Skeletal muscle satellite cell (primary cell): ENCODE data around the gene TTLL1.

ENCODE experiments used
- H3K27me3 ChIP-seq: 2 replicates; pipeline ENCODE4 v1.7.0; 2013; ENCODE audit warnings: low read length; ENCODE audit not compliant: control insufficient read depth, insufficient read depth
- H3K36me3 ChIP-seq: 2 replicates; pipeline ENCODE4 v1.7.0; 2013; ENCODE audit warnings: mild to moderate bottlenecking, control low read depth, low read length; ENCODE audit not compliant: insufficient read depth
- H3K4me1 ChIP-seq: 2 replicates; pipeline ENCODE4 v1.7.0; 2013; ENCODE audit warnings: low read length; ENCODE audit not compliant: control insufficient read depth, insufficient read depth
- H3K4me2 ChIP-seq: 2 replicates; pipeline ENCODE4 v1.7.0; 2013; ENCODE audit warnings: mild to moderate bottlenecking, low read length
- H3K4me3 ChIP-seq: 2 replicates; pipeline ENCODE4 v1.7.0; 2013; ENCODE audit warnings: low read length
- H3K9ac ChIP-seq: 2 replicates; pipeline ENCODE4 v1.7.0; 2013; ENCODE audit warnings: mild to moderate bottlenecking, low read depth, low read length, moderate library complexity
- H3K9me3 ChIP-seq: replicated peaks from 2 replicates; pipeline ENCODE4 v1.7.0; 2013; ENCODE audit warnings: mild to moderate bottlenecking, control low read depth, low read length

TTLL1 gene

GRCh38 chr22:43090130-43090789 is 1.1 kb upstream of the TTLL1 start:
- Histone ChIP-seq H3K4me3 (no peak overlapping the region), H3K4me1 (peaks cover 5% of the 10 kb centered on the region), H3K4me2 (no peak overlapping the region), H3K27me3 (no peaks in the 10 kb centered on the region), H3K36me3 (no peaks in the 10 kb centered on the region), H3K9me3 (no peaks in the 10 kb centered on the region), H3K9ac (no peak overlapping the region)

- H3K36me3 ChIP-seq, result no peaks in the 10 kb centered on the region
- H3K4me3 ChIP-seq, result peak overlapping the region; percentile 89
- no peaks in the 10 kb centered on the region for H3K9me3 ChIP-seq
- peaks cover 5% of the 10 kb centered on the region for H3K4me1 ChIP-seq
- no peaks in the 10 kb centered on the region for H3K27me3 ChIP-seq
- peak overlapping the region; percentile 99 for H3K4me2 ChIP-seq
- H3K9ac ChIP-seq, result peak overlapping the region; percentile 83
These were observed 586 bp downstream of the TTLL1 start for GRCh38 chr22:43088627-43088983.

DNA sequence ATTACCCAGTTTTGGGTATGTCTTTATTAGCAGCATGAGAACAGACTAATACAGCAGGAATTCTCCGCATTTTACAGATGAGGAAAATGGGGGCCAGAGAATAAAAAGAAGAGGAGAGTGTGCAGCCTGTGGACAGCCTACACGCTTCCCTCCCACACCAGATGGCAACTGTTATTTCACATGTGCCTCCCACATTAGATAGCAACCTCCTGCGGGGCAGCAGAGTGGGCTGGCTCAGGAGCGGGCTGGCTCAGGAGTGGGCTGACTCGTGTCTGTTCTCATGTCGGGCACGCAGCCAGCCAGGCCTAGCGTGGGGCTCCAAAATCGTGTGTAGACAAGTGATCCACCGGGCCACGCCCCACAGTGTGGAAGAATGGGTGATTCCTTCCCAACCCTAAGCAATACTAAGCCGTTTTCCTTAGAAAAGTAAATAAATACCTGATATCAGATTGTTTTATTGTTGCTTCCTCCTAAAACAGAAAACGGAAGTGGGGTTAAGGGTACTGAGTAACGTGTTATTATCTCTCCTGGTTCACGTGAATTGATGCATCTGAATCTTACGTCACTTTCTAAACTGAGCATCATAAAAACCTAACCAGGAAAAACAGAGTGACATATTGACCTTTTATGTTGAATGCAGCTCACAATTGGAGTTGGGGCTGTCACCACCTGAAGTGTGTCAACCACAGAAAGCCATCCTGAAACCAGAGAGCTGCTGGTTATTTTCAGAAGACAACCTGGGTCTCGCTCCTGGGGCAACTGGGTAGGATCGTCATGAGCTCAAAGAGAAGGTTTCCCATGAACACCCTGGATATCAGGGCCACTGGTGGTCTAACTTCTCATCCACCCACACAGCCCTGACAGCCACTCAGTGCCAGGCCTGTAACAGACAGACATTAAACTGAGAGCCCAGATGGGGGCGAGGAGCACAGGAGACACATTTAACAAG is 3.3 kb downstream of the TTLL1 start:
- Histone ChIP-seq H3K36me3 (no peaks in the 10 kb centered on the region), H3K4me2 (no peak overlapping the region), H3K9ac (no peak overlapping the region), H3K9me3 (no peaks in the 10 kb centered on the region), H3K27me3 (no peaks in the 10 kb centered on the region), H3K4me3 (no peak overlapping the region), H3K4me1 (peaks cover 5% of the 10 kb centered on the region)

GRCh38 chr22:43081968-43082367 is 7.2 kb downstream of the TTLL1 start:
- no peak overlapping the region for H3K9ac ChIP-seq
- no peaks in the 10 kb centered on the region for H3K36me3 ChIP-seq
- H3K27me3 ChIP-seq, result no peaks in the 10 kb centered on the region
- H3K4me2 ChIP-seq, result no peak overlapping the region
- H3K9me3 ChIP-seq, result no peaks in the 10 kb centered on the region
- no peaks in the 10 kb centered on the region for H3K4me1 ChIP-seq
- H3K4me3 ChIP-seq, result no peak overlapping the region

DNA sequence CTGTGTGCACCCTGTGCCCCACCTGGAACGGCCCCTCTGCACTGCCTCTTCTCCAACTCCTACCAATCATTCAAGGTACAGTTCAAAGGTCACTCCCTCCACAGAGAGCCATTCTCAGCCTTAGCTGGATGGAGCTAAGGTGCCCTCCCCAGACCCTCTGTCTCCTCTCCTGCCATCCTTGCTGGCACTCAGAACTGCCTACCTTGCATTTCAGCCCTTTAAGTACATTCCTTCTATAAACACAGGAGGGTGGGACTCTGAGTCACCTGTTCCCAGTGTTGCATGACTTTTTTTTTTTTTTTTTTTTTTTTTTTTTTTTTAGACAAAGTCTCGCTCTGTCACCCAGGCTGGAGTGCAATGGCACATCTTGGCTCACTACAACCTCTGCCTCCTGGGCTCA is 8.6 kb downstream of the TTLL1 start:
- Histone ChIP-seq H3K9me3 (no peaks in the 10 kb centered on the region), H3K27me3 (no peaks in the 10 kb centered on the region), H3K4me2 (no peak overlapping the region), H3K36me3 (no peaks in the 10 kb centered on the region), H3K4me1 (no peaks in the 10 kb centered on the region), H3K9ac (no peak overlapping the region), H3K4me3 (no peak overlapping the region)

- no peaks in the 10 kb centered on the region for H3K9me3 ChIP-seq
- no peaks in the 10 kb centered on the region for H3K36me3 ChIP-seq
- H3K4me1 ChIP-seq, result no peaks in the 10 kb centered on the region
- H3K27me3 ChIP-seq, result no peaks in the 10 kb centered on the region
- no peak overlapping the region for H3K4me3 ChIP-seq
- H3K9ac ChIP-seq, result no peak overlapping the region
- no peak overlapping the region for H3K4me2 ChIP-seq
These were observed 9.4 kb downstream of the TTLL1 start for GRCh38 chr22:43079742-43080141.

- H3K9ac ChIP-seq, result no peak overlapping the region
- no peak overlapping the region for H3K4me3 ChIP-seq
- H3K36me3 ChIP-seq, result no peaks in the 10 kb centered on the region
- H3K4me2 ChIP-seq, result no peak overlapping the region
- no peaks in the 10 kb centered on the region for H3K9me3 ChIP-seq
- no peaks in the 10 kb centered on the region for H3K27me3 ChIP-seq
- no peaks in the 10 kb centered on the region for H3K4me1 ChIP-seq
These were observed 10.7 kb downstream of the TTLL1 start for GRCh38 chr22:43078522-43078921.

GRCh38 chr22:43077121-43077877 is 11.9 kb downstream of the TTLL1 start:
- Histone ChIP-seq H3K4me1 (no peaks in the 10 kb centered on the region), H3K9ac (no peak overlapping the region)

DNA sequence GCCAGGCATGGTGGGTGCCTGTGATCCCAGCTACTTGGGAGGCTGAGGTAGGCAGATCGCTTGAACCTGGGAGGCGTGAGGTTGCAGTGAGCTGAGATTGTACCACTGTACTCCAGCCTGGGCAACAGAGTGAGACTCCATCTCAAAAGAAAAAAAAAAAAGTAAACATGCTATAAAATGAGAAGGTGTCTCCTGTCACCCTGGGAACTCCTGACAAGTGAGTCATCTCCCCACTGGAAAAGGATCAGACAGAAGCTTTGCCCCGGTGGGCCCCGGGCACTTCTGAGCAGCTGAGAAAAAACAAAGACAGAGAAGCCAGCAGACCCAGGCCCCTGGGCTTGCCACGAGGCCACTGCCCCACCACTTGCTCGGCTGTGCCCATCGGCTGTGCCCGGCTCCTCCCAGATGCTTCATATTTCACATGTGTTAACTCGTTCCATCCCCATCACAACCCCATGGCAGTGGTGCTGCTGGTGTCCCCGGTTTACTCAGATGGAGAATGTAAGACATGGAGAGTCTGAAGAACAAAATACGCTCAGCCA is 22.3 kb downstream of the TTLL1 start:
- Histone ChIP-seq H3K9me3 (no peaks in the 10 kb centered on the region), H3K4me3 (peak overlapping the region; percentile 16), H3K4me1 (peaks cover 13% of the 10 kb centered on the region), H3K4me2 (peak overlapping the region; percentile 58), H3K9ac (peak overlapping the region; percentile 79), H3K36me3 (peaks cover 18% of the 10 kb centered on the region), H3K27me3 (no peaks in the 10 kb centered on the region)

More at GRCh38 chr22:43077121-43077877, 11.9 kb downstream of the TTLL1 start:
- Histone ChIP-seq H3K4me3 (no peak overlapping the region), H3K9me3 (no peaks in the 10 kb centered on the region), H3K36me3 (no peaks in the 10 kb centered on the region), H3K4me2 (no peak overlapping the region), H3K27me3 (no peaks in the 10 kb centered on the region)

DNA sequence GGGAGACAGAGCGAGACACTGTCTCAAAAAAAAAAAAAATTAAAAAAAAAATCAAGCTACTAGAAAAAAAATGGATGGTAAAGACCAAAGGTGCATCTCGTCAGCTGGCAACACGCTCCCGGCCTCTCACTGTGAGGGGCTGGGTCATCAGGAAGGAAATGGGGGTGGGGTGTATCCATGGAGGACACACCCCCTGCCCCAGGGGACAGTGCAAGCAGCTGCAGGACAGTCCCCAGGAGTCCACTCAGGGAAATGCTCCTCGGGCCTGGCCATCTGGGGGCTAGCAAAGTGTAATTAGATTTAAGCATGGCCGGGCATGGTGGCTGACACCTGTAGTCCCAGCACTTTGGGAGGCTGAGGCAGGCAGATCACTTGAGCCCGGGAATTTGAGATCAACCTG is 23.1 kb downstream of the TTLL1 start:
- Histone ChIP-seq H3K27me3 (no peaks in the 10 kb centered on the region), H3K9ac (no peak overlapping the region), H3K4me3 (no peak overlapping the region), H3K4me1 (peaks cover 13% of the 10 kb centered on the region), H3K36me3 (peaks cover 23% of the 10 kb centered on the region), H3K4me2 (no peak overlapping the region), H3K9me3 (no peaks in the 10 kb centered on the region)

DNA sequence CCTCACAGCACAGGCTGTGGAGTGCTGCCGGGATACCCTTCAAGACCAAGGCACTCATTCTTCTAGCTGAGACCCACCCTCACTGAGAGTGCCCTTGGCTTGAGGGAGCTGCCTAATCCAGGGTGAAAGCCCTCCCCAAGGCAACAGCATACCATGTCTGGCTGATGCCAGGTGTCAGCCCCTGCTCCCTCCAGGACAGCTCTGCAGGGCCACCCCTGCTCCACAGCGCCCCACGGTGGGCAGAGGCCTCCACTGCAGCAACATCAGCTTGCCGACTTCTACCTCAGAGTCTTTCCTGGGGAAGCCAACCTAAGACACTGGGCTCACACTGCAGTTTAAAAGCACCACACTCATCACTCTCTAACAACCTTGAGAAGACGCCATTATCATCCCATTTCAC is 29.0 kb downstream of the TTLL1 start:
- no peaks in the 10 kb centered on the region for H3K9me3 ChIP-seq
- no peak overlapping the region for H3K4me3 ChIP-seq
- no peak overlapping the region for H3K9ac ChIP-seq
- H3K36me3 ChIP-seq, result peaks cover 21% of the 10 kb centered on the region
- no peaks in the 10 kb centered on the region for H3K27me3 ChIP-seq
- H3K4me1 ChIP-seq, result no peaks in the 10 kb centered on the region
- H3K4me2 ChIP-seq, result no peak overlapping the region
